ENCODE data around the gene ALPL. TPM values are rescaled to one million over a fixed set of nuclear protein-coding genes. Genes with fewer than 3 reads are reported as not detected.

ALPL gene
- total RNA-seq, 1 donor from 2014 or later: not detected

GRCh38 chr1:21522525-21523038 is 13.4 kb downstream of the ALPL start:
- no peak for DNase-seq (ENCODE audit: low read depth)
- no peak overlapping the region for H3K4me3 ChIP-seq (ENCODE audit: low read depth, low read length)
- no peak for TF ChIP-seq CTCF (conservative IDR thresholded peaks at IDR 0.05; ENCODE audit: low read depth, low read length)

GRCh38 chr1:21523297-21523813 is 14.1 kb downstream of the ALPL start:
- H3K4me3 ChIP-seq (ENCODE audit: low read depth, low read length): no peak overlapping the region
- DNase-seq (ENCODE audit: low read depth): no peak
- TF ChIP-seq CTCF (conservative IDR thresholded peaks at IDR 0.05; ENCODE audit: low read depth, low read length): no peak

- no peak for DNase-seq (ENCODE audit: low read depth)
- H3K4me3 ChIP-seq (ENCODE audit: low read depth, low read length): no peak overlapping the region
- no peak for TF ChIP-seq CTCF (conservative IDR thresholded peaks at IDR 0.05; ENCODE audit: low read depth, low read length)
Observed at GRCh38 chr1:21524220-21524619, 15.0 kb downstream of the ALPL start.

GRCh38 chr1:21524686-21525339 is 15.6 kb downstream of the ALPL start:
- TF ChIP-seq CTCF (conservative IDR thresholded peaks at IDR 0.05; ENCODE audit: low read depth, low read length): no peak
- DNase-seq (ENCODE audit: low read depth): no peak
- no peak overlapping the region for H3K4me3 ChIP-seq (ENCODE audit: low read depth, low read length)

GRCh38 chr1:21525340-21525717 is 16.1 kb downstream of the ALPL start:
- no peak overlapping the region for H3K4me3 ChIP-seq (ENCODE audit: low read depth, low read length)
- DNase-seq (ENCODE audit: low read depth): no peak
- TF ChIP-seq CTCF (conservative IDR thresholded peaks at IDR 0.05; ENCODE audit: low read depth, low read length): no peak

- no peak for DNase-seq (ENCODE audit: low read depth)
- no peak for TF ChIP-seq CTCF (conservative IDR thresholded peaks at IDR 0.05; ENCODE audit: low read depth, low read length)
- H3K4me3 ChIP-seq (ENCODE audit: low read depth, low read length): no peak overlapping the region
Observed at GRCh38 chr1:21526441-21526840, 17.2 kb downstream of the ALPL start.

Data from epithelial cell of proximal tubule (primary cell).